ENCODE measurements around the gene PCDH15. TPM values are rescaled to one million over a fixed set of nuclear protein-coding genes. Genes with fewer than 3 reads are reported as not detected.
"Not testable (repeated sequence)": the region's sequence is repeated elsewhere in the genome, so short reads cannot be mapped to it uniquely, and the experiment has no call there.

PCDH15 gene
- polyA plus RNA-seq, 4 donors, result 4.0 to 12.9 (median 9.6) TPM

DNA sequence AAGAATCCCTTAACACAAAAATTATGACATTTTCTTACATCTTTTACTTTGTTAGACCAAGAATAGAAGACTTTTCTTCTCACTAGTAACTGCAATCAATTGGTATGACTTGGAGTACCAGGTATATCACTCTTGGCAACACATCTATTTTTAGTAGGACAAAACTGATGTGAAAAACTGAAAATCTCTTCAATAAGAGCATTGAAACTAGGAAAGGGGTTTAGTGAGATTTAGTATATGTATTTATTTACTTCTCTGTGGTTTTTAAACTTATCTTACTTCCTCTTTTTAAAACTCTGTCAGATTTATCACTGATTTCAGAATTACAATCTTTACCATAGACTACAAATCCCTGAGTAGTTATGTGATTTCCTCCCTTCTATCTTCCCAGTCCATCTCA is 366.2 kb downstream of the PCDH15 start:
- no peak for DNase-seq (ENCODE audit: low read depth in 4 of 4, low spot score in 3 of 4)

- DNase-seq (ENCODE audit: low read depth in 4 of 4, low spot score in 3 of 4), result no peak
Measured at GRCh38 chr10:54415483-54415882, 385.5 kb downstream of the PCDH15 start.

GRCh38 chr10:54402576-54402975 is 398.5 kb downstream of the PCDH15 start:
- DNase-seq (ENCODE audit: low read depth in 4 of 4, low spot score in 3 of 4), result peak in 2 of 4 donors; percentile 12 to 20

- no peak for DNase-seq (ENCODE audit: low read depth in 4 of 4, low spot score in 3 of 4)
Measured at GRCh38 chr10:54396031-54396430, 405.0 kb downstream of the PCDH15 start.

GRCh38 chr10:54394598-54394997 is 406.4 kb downstream of the PCDH15 start:
- DNase-seq (ENCODE audit: low read depth in 4 of 4, low spot score in 3 of 4), result not testable (repeated sequence)

DNA sequence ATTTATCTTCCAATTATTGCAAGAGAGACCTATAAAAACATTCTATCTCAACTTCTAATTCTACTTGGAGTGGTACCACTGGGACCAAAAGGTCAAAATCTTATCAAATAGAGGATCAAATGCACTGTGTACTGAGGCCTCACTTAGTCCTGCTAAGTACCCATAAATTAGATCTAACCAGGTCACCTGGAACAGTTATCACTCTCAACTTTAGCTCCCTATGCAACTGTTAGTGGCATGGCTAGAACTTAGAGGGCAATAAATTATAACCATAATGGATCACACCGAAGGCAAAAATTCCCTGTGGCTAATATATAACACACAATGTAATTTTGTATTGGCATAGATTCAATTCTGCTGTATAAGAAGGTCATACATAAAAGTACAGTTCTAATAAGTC is 428.9 kb downstream of the PCDH15 start:
- no peak for DNase-seq (ENCODE audit: low read depth in 4 of 4, low spot score in 3 of 4)

- no peak for DNase-seq (ENCODE audit: low read depth in 4 of 4, low spot score in 3 of 4)
Measured at GRCh38 chr10:54368984-54369383, 432.0 kb downstream of the PCDH15 start.

DNA sequence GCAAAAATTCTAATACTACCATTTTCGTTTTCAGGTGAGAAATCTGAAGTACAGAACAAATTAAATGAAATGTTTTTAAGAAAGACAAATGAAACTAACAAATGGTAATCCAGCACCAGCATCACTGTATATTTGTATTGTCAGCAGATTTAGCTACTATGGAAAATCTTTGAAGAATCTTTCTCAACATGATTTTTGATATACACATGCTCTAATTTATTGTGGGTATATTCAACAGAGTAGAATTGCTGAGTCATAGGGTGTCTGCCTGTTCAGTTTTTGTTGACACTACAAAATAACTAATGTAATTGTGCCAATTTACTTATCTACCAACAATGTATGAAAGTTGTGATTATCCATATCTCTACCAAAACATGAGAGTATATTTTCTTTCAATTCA is 437.6 kb downstream of the PCDH15 start:
- no peak for DNase-seq (ENCODE audit: low read depth in 4 of 4, low spot score in 3 of 4)

GRCh38 chr10:54342058-54342457 is 459.0 kb downstream of the PCDH15 start:
- no peak for DNase-seq (ENCODE audit: low read depth in 4 of 4, low spot score in 3 of 4)

- no peak for DNase-seq (ENCODE audit: low read depth in 4 of 4, low spot score in 3 of 4)
Measured at GRCh38 chr10:54335296-54335695, 465.7 kb downstream of the PCDH15 start.

- DNase-seq (ENCODE audit: low read depth in 4 of 4, low spot score in 3 of 4), result no peak
Measured at GRCh38 chr10:54319341-54319740, 481.7 kb downstream of the PCDH15 start.

DNA sequence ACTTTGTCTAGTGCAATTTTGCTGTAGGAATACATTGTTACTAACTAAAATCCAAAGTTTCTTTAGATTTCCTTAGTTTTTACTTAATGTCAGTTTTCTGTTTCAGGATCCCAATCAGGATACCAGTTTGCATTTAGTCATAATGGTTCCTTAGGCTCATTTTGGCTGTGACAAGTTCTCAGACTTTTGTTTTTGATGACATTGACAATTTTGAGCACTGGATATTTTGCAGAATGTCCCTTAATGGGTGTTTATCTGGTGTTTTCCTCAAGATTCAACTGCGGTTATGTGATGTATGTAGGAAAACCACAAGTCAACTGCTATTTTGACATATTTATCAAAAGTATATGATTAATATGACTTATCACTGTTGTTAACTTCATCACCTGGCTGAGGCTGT is 482.6 kb downstream of the PCDH15 start:
- no peak for DNase-seq (ENCODE audit: low read depth in 4 of 4, low spot score in 3 of 4)

DNA sequence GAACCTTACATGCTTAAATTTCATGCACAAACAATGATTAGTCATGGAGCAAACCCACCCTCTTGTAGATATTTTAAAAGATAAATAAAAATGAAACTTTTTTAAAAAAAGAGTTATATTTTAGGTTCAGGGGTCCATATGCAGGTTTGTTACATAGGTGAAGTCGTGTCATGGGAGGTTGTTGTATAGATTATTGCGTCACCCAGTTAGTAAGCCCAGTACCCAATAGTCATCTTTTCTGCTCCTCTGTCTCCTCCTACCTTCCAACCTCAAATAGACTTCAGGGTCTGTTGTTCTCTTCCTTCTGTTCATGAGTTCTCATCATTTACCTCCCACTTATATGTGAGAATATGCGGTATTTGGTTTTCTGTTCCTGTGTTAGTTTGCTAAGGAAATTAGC is 486.6 kb downstream of the PCDH15 start:
- no peak for DNase-seq (ENCODE audit: low read depth in 4 of 4, low spot score in 3 of 4)

DNA sequence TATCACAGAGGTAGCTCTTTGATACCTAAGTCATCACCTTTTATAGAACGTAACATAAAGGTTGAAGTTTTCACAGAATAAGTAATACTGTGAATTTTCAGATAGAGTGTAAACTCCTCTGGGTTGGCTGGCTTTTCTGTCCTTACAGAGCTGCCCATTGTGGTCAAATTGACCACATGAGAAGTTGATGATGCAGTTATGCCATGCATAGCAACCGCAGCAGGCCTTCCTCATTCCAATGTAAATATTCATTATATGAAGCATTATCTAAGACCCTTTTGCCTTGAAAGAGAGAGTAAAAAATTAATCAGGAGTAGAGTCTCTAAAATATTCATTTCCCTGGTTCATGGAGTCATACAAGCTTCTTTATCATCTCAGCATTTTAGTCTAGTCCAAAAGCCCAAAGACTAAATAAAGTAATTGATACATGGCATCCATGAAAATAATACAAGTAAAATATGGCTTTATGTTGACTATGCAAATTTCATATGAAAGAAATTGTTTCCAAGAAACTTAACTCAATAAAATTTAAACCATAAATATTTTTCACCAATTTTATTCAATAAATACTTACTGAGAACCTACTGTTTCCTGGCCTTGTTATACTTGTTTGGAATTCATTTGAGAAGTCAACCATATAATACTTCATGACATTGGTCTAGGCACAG is 516.4 kb downstream of the PCDH15 start:
- DNase-seq (ENCODE audit: low read depth in 4 of 4, low spot score in 3 of 4), result no peak

DNA sequence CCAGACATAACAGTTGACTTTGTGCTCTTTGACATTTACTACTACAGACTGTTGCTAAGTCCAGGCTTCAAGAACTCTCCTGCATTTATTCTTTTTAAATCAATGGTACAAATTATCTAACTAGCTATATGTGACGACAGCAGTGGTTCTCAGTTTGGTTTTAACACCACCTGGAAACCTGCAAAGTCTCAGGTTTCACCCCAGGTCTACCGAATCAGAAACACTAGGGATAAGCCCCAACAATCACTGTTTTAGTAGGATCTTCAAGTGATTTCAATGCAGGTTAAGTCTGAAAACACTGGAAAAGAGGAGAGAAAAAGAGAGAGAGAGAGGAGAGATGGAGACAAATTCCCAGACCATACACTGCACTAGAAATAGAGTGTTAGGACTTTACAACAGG is 519.0 kb downstream of the PCDH15 start:
- no peak for DNase-seq (ENCODE audit: low read depth in 4 of 4, low spot score in 3 of 4)

DNA sequence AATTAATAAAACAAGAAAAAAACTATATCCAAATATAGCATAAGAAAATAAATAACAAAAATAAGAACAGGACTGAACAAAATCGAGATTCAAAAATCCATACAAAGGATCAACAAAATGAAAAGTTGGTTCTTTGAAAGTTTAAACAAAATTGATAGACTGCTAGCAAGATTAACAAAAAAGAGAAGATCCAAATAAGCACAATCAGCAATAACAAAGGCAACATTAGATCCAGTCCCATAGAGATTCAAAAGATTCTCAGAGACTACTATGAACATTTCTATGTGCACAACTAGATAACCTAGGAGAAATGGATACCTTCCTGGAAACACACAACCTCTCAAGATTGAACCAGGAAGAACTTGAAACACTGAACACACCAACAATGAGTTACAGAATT is 534.6 kb downstream of the PCDH15 start:
- no peak for DNase-seq (ENCODE audit: low read depth in 4 of 4, low spot score in 3 of 4)

DNA sequence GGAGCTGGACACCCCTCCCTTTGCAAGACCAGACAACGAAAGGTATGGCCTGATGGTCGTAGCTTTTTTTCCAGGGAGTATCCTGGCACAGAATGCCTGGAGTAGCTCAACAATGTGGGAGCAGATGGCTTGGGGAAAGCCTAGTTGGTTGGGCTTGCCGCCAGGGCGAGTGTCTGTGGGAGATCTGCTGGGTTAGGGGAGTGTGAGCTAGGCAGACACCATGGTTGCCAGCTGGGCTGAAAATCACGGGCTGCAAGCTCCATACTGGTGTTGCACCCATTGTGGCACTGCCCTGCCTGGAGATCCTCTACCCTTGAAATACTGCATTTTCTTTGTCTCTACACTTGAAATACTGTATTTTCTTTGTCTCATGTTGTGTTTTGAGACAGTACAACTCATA is 538.3 kb downstream of the PCDH15 start:
- no peak for DNase-seq (ENCODE audit: low read depth in 4 of 4, low spot score in 3 of 4)

- DNase-seq (ENCODE audit: low read depth in 4 of 4, low spot score in 3 of 4), result no peak
Measured at GRCh38 chr10:54259104-54259503, 541.9 kb downstream of the PCDH15 start.

DNA sequence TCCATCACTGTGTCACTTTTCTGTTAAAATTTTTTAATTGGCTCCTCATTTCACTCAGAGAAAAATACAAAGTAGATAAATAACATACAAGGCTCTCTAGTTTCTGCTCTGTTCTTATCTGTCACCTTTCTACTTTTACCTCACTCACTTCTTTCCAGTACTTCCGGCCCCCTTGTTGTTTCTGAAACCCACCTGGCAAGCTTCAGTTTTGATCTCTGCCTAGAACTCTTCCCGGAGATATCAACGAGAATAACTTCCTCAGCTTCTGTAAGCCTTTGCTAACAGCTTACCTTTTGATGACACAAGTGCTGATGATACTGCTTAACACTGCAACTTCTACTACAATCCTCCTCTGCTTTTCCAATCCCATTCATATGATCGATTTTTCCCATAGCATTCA is 566.2 kb downstream of the PCDH15 start:
- DNase-seq (ENCODE audit: low read depth in 4 of 4, low spot score in 3 of 4), result no peak

DNA sequence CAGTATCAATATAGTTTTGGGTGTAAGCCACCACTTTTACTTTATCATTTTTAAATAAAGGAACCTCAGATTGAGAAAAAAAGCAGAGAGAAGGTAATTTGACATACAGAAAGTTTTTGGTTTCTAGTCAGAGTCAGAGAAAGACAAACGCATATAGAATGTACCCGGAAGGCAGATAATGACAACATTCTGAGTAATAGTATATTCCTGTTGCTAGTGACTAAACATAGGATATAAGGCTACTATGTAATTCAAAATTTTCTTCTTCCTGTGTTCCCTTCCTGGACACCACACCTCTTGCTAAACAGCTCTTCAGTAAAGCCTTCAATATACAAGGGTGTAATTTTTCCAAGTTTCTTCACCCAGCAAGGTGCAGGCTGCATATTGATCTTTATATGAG is 597.6 kb downstream of the PCDH15 start:
- no peak for DNase-seq (ENCODE audit: low read depth in 4 of 4, low spot score in 3 of 4)

- DNase-seq (ENCODE audit: low read depth in 4 of 4, low spot score in 3 of 4), result no peak
Measured at GRCh38 chr10:54198051-54198450, 603.0 kb downstream of the PCDH15 start.

DNA sequence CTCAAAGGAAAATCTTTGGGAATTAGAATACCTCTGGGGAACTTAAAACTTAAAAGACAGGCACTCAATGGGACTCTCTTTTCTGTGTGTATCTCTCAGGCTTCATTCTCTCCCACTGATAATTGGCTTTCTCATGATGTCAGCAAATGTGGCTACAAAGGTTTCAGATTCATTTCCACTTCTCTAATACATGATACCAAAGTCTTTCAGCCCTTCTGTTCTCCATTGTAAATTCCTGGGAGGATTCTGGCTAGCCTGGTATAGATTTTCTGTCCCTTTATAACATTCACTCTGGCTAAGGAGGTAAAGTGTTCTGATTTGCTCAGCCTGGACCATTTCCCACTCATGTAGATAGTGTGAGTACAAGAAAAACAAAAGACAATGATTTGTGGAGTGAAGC is 606.2 kb downstream of the PCDH15 start:
- no peak for DNase-seq (ENCODE audit: low read depth in 4 of 4, low spot score in 3 of 4)

DNA sequence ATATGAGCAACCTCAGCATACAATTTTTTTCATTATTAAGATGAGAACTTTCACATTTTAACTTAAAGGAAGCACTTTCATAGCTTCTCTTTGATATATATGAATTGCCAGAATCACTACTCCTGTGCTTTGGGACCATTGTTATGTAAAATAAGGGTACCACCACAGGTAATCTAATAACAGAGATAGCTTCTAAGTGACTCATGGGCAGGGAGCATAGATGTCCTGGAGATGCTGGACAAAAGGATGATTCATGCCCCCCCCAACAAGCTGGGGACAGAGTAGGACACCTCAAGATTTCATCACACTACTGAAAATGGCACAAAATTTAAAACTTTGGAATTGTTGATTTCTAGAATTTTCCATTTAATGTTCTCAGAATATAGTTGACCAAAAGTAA is 641.1 kb downstream of the PCDH15 start:
- no peak for DNase-seq (ENCODE audit: low read depth in 4 of 4, low spot score in 3 of 4)

Measured in left renal pelvis (tissue), 4 donors.